GM12892 (cell line): ENCODE results near the gene SPTBN1.

Source experiments
- POLR2A ChIP-seq: IDR thresholded peaks from 2 replicates; pipeline ENCODE4 v1.6.1; 2011; ENCODE audit warnings: low read depth, low read length, control low read depth
- POLR2AphosphoS5 ChIP-seq: IDR thresholded peaks from 2 replicates; pipeline ENCODE4 v1.6.1; 2011; ENCODE audit warnings: low read depth, low read length, control low read depth

DNA sequence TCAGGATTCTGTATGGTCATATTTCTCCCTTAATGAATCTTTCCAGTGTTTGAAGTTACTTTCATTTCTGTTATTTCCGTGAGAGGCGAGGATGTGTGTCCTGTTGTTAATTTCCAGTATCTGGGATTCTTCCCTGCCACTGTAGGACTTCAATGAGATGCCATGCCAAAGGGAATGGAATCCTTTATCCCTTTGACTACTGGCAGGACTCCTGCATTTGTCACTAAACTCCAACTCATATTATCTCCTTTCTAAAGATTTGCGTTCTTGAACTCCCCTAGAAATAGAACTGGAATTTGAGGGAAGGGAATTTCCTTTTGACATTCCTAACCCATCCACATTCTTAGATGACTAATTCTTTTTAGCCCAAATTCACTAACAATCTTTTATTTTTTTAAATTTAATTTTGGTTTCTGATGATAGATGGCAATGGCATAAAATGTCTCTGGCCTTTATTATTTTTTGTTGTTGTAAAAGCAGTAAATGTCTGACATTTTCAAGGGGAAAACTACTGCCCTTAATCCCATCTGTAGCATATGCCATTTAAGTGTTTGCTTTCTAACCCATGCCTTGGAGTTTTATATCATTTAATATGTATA is 179.5 kb downstream of the SPTBN1 start:
- TF ChIP-seq POLR2AphosphoS5: no peak
- TF ChIP-seq POLR2A: no peak
